ENCODE results near the gene SYNM. TPM values are rescaled to one million over a fixed set of nuclear protein-coding genes. Genes with fewer than 3 reads are reported as not detected.

The SYNM gene
- total RNA-seq, 3 donors from 2014 or later, result 0.42 to 0.60 (median 0.53) TPM

GRCh38 chr15:99145005-99145404 lies 40.1 kb downstream of the SYNM start:
- Mint-ChIP-seq H3K27me3 (ENCODE audit: low read depth) (no peaks in the 10 kb centered on the region), H3K36me3 (ENCODE audit: insufficient read depth) (no peaks in the 10 kb centered on the region), H3K9me3 (no peaks in the 10 kb centered on the region), H3K4me1 (ENCODE audit: low read depth) (no peaks in the 10 kb centered on the region), H3K4me3 (no peak overlapping the region)
- no peak for ATAC-seq
- DNase-seq, result no peak

- no peaks in the 10 kb centered on the region for H3K27me3 Mint-ChIP-seq (ENCODE audit: low read depth)
- no peak for ATAC-seq
- no peaks in the 10 kb centered on the region for H3K9me3 Mint-ChIP-seq
- no peak for DNase-seq
- H3K4me3 Mint-ChIP-seq, result no peak overlapping the region
- no peaks in the 10 kb centered on the region for H3K36me3 Mint-ChIP-seq (ENCODE audit: insufficient read depth)
- H3K4me1 Mint-ChIP-seq (ENCODE audit: low read depth), result no peaks in the 10 kb centered on the region
Observed at GRCh38 chr15:99145778-99146177, 40.9 kb downstream of the SYNM start.

- H3K36me3 Mint-ChIP-seq (ENCODE audit: insufficient read depth), result no peaks in the 10 kb centered on the region
- H3K9me3 Mint-ChIP-seq, result no peaks in the 10 kb centered on the region
- H3K4me3 Mint-ChIP-seq, result no peak overlapping the region
- no peaks in the 10 kb centered on the region for H3K27me3 Mint-ChIP-seq (ENCODE audit: low read depth)
- ATAC-seq (no peak), DNase-seq (no peak)
- H3K4me1 Mint-ChIP-seq (ENCODE audit: low read depth), result no peaks in the 10 kb centered on the region
Observed at GRCh38 chr15:99146661-99147060, 41.8 kb downstream of the SYNM start.

GRCh38 chr15:99148851-99149276 lies 44.0 kb downstream of the SYNM start:
- Mint-ChIP-seq H3K4me3 (no peak overlapping the region), H3K27me3 (ENCODE audit: low read depth) (no peaks in the 10 kb centered on the region), H3K4me1 (ENCODE audit: low read depth) (no peaks in the 10 kb centered on the region), H3K36me3 (ENCODE audit: insufficient read depth) (no peaks in the 10 kb centered on the region), H3K9me3 (no peaks in the 10 kb centered on the region)
- ATAC-seq, result no peak
- no peak for DNase-seq

- ATAC-seq (no peak), DNase-seq (no peak)
- no peaks in the 10 kb centered on the region for H3K4me1 Mint-ChIP-seq (ENCODE audit: low read depth)
- H3K4me3 Mint-ChIP-seq, result no peak overlapping the region
- no peaks in the 10 kb centered on the region for H3K27me3 Mint-ChIP-seq (ENCODE audit: low read depth)
- H3K36me3 Mint-ChIP-seq (ENCODE audit: insufficient read depth), result no peaks in the 10 kb centered on the region
- H3K9me3 Mint-ChIP-seq, result no peaks in the 10 kb centered on the region
Observed at GRCh38 chr15:99149366-99149765, 44.5 kb downstream of the SYNM start.

GRCh38 chr15:99151156-99151555 lies 46.3 kb downstream of the SYNM start:
- no peaks in the 10 kb centered on the region for H3K9me3 Mint-ChIP-seq
- no peaks in the 10 kb centered on the region for H3K4me1 Mint-ChIP-seq (ENCODE audit: low read depth)
- H3K4me3 Mint-ChIP-seq, result no peak overlapping the region
- ATAC-seq (no peak), DNase-seq (no peak)
- H3K36me3 Mint-ChIP-seq (ENCODE audit: insufficient read depth), result no peaks in the 10 kb centered on the region
- no peaks in the 10 kb centered on the region for H3K27me3 Mint-ChIP-seq (ENCODE audit: low read depth)

GRCh38 chr15:99153026-99153535 lies 48.2 kb downstream of the SYNM start:
- ATAC-seq (no peak), DNase-seq (no peak)
- no peaks in the 10 kb centered on the region for H3K9me3 Mint-ChIP-seq
- no peaks in the 10 kb centered on the region for H3K27me3 Mint-ChIP-seq (ENCODE audit: low read depth)
- no peaks in the 10 kb centered on the region for H3K4me1 Mint-ChIP-seq (ENCODE audit: low read depth)
- no peaks in the 10 kb centered on the region for H3K36me3 Mint-ChIP-seq (ENCODE audit: insufficient read depth)
- no peak overlapping the region for H3K4me3 Mint-ChIP-seq

- Mint-ChIP-seq H3K27me3 (ENCODE audit: low read depth) (no peaks in the 10 kb centered on the region), H3K4me1 (ENCODE audit: low read depth) (no peaks in the 10 kb centered on the region), H3K9me3 (no peaks in the 10 kb centered on the region), H3K36me3 (ENCODE audit: insufficient read depth) (no peaks in the 10 kb centered on the region), H3K4me3 (no peak overlapping the region)
- DNase-seq (no peak), ATAC-seq (no peak)
Observed at GRCh38 chr15:99154271-99154670, 49.4 kb downstream of the SYNM start.

GRCh38 chr15:99155961-99156443 lies 51.1 kb downstream of the SYNM start:
- Mint-ChIP-seq H3K4me1 (ENCODE audit: low read depth) (no peaks in the 10 kb centered on the region), H3K9me3 (no peaks in the 10 kb centered on the region), H3K27me3 (ENCODE audit: low read depth) (no peaks in the 10 kb centered on the region), H3K36me3 (ENCODE audit: insufficient read depth) (no peaks in the 10 kb centered on the region), H3K4me3 (no peak overlapping the region)
- DNase-seq, result no peak
- no peak for ATAC-seq

GRCh38 chr15:99157456-99157855 lies 52.6 kb downstream of the SYNM start:
- Mint-ChIP-seq H3K36me3 (ENCODE audit: insufficient read depth) (no peaks in the 10 kb centered on the region), H3K27me3 (ENCODE audit: low read depth) (no peaks in the 10 kb centered on the region), H3K9me3 (no peaks in the 10 kb centered on the region), H3K4me3 (no peak overlapping the region), H3K4me1 (ENCODE audit: low read depth) (no peaks in the 10 kb centered on the region)
- DNase-seq (no peak), ATAC-seq (no peak)

- H3K36me3 Mint-ChIP-seq (ENCODE audit: insufficient read depth), result no peaks in the 10 kb centered on the region
- H3K4me3 Mint-ChIP-seq, result no peak overlapping the region
- H3K9me3 Mint-ChIP-seq, result no peaks in the 10 kb centered on the region
- no peak for DNase-seq
- peaks cover 12% of the 10 kb centered on the region for H3K4me1 Mint-ChIP-seq (ENCODE audit: low read depth)
- ATAC-seq, result no peak
- H3K27me3 Mint-ChIP-seq (ENCODE audit: low read depth), result no peaks in the 10 kb centered on the region
Observed at GRCh38 chr15:99158626-99159412, 53.9 kb downstream of the SYNM start.

GRCh38 chr15:99163271-99164062 lies 58.6 kb downstream of the SYNM start:
- no peak for DNase-seq
- peaks cover 17% of the 10 kb centered on the region for H3K4me1 Mint-ChIP-seq (ENCODE audit: low read depth)
- ATAC-seq, result no peak
- no peaks in the 10 kb centered on the region for H3K9me3 Mint-ChIP-seq
- no peak overlapping the region for H3K4me3 Mint-ChIP-seq
- no peaks in the 10 kb centered on the region for H3K36me3 Mint-ChIP-seq (ENCODE audit: insufficient read depth)
- H3K27me3 Mint-ChIP-seq (ENCODE audit: low read depth), result no peaks in the 10 kb centered on the region

- Mint-ChIP-seq H3K9me3 (no peaks in the 10 kb centered on the region), H3K4me1 (ENCODE audit: low read depth) (peaks cover 17% of the 10 kb centered on the region), H3K27me3 (ENCODE audit: low read depth) (no peaks in the 10 kb centered on the region), H3K4me3 (no peak overlapping the region), H3K36me3 (ENCODE audit: insufficient read depth) (no peaks in the 10 kb centered on the region)
- DNase-seq (no peak), ATAC-seq (no peak)
Observed at GRCh38 chr15:99164119-99164518, 59.2 kb downstream of the SYNM start.

- no peak for ATAC-seq
- peaks cover 17% of the 10 kb centered on the region for H3K4me1 Mint-ChIP-seq (ENCODE audit: low read depth)
- no peak overlapping the region for H3K4me3 Mint-ChIP-seq
- H3K9me3 Mint-ChIP-seq, result no peaks in the 10 kb centered on the region
- H3K36me3 Mint-ChIP-seq (ENCODE audit: insufficient read depth), result no peaks in the 10 kb centered on the region
- no peaks in the 10 kb centered on the region for H3K27me3 Mint-ChIP-seq (ENCODE audit: low read depth)
- no peak for DNase-seq
Observed at GRCh38 chr15:99165020-99165790, 60.3 kb downstream of the SYNM start.

Measured in activated T-cell treated with anti-CD3 and anti-CD28 coated beads, Interleukin-2, amount 50 U/mL, for 4 hours (primary cell).